HCT116 (cell line): ENCODE measurements around the gene PITRM1. TPM values are rescaled to one million over a fixed set of nuclear protein-coding genes. Genes with fewer than 3 reads are reported as not detected.

Experiments
- ATAC-seq: fragments of 200-7000 bp; cut with Tn5 transposase; 2 replicates; pipeline ENCODE4 v1.9.1; 2020; ENCODE audit warnings: mild to moderate bottlenecking, moderate library complexity
- BruUV-seq: library from RNA; stranded (reverse); fragments of 400-500 nt; replicated peaks from 2 replicates; lab custom pipeline; 2021; lab: Mats Ljungman, UMichigan
- CTCF ChIA-PET: fragments of 300-600 bp; sonication (Branson Sonifier 250); formaldehyde crosslinking; loops from one replicate; lab custom pipeline; 2021; ENCODE audit warnings: antibody characterized with exemption; lab: Charles Lee
- POLR2A ChIA-PET: fragments of 300-600, 350-600 bp; sonication (Branson Sonifier 250); formaldehyde crosslinking; loops from one replicate; lab custom pipeline; 2021; ENCODE audit warnings: antibody characterized with exemption; lab: Charles Lee
- RAD21 ChIA-PET, 2 experiments: fragments of 300-600 bp; sonication (Branson Sonifier 250); formaldehyde crosslinking; loops; one replicate each; lab custom pipeline; 2023; ENCODE audit warnings: low total read pairs in 2 of 2; ENCODE audit not compliant: uncharacterized antibody in 2 of 2, unreplicated experiment in 2 of 2, low non-redundant PET in 1 of 2; lab: Charles Lee
- DNase-seq: peaks from one replicate; pipeline ENCODE4 v3.0.0-alpha.2; 2010; ENCODE audit warnings: low read depth, low spot score
- H2AFZ ChIP-seq: fragments of 200-600 bp; shearing (Covaris generic), sonication (generic); 2 replicates; pipeline ENCODE4 v1.6.1; 2017; ENCODE audit warnings: low read depth, mixed run types, mixed read lengths, antibody characterized with exemption, low read length; ENCODE audit not compliant: poor library complexity, severe bottlenecking
- H3K27ac ChIP-seq: 2 replicates; pipeline ENCODE4 v1.5.1; 2012; ENCODE audit warnings: low read depth, low read length
- H3K27me3 ChIP-seq: fragments of 200-600 bp; sonication (generic); 2 replicates; pipeline ENCODE4 v1.6.1; 2016; ENCODE audit warnings: mixed run types, low read length, mixed read lengths; ENCODE audit not compliant: insufficient read depth
- H3K36me3 ChIP-seq, 2 experiments: fragments of 200-500 bp in 1 of 2; fragments of 200-600 bp in 1 of 2; sonication (Bioruptor generic) in 1 of 2; sonication (generic) in 1 of 2; 2 replicates each; pipeline versions ENCODE4 v1.5.1 to v1.6.1; 2014 to 2016; ENCODE audit warnings: low read length in 2 of 2, inconsistent platforms in 1 of 2, mixed read lengths in 1 of 2, mixed run types in 1 of 2; ENCODE audit not compliant: insufficient read depth in 2 of 2, control insufficient read depth in 1 of 2
- H3K4me1 ChIP-seq, 2 experiments: fragments of 200-600 bp in 1 of 2; sonication (generic) in 1 of 2; 2 replicates each; pipeline versions ENCODE4 v1.5.1 to v1.6.1; 2012 to 2017; ENCODE audit warnings: low read length in 2 of 2, inconsistent platforms in 1 of 2, mild to moderate bottlenecking in 1 of 2, mixed read lengths in 1 of 2, mixed run types in 1 of 2, moderate library complexity in 1 of 2; ENCODE audit not compliant: insufficient read depth in 2 of 2, control insufficient read depth in 1 of 2
- H3K4me2 ChIP-seq: fragments of 200-600 bp; sonication (generic); 2 replicates; pipeline ENCODE4 v1.6.1; 2017; ENCODE audit warnings: mixed run types, low read length, mixed read lengths
- H3K4me3 ChIP-seq, 2 experiments: fragments of 200-600 bp in 1 of 2; sonication (generic) in 1 of 2; replicated peaks in 1 of 2; 2 replicates each; pipeline ENCODE4 v1.5.1; 2011 to 2016; ENCODE audit warnings: low read length in 2 of 2, control low read depth in 1 of 2, low read depth in 1 of 2, mild to moderate bottlenecking in 1 of 2, mixed read lengths in 1 of 2, mixed run types in 1 of 2
- H3K79me2 ChIP-seq: fragments of 200-600 bp; sonication (generic); 2 replicates; pipeline ENCODE4 v1.6.1; 2017; ENCODE audit warnings: mild to moderate bottlenecking, mixed run types, low read length, moderate library complexity, mixed read lengths; ENCODE audit not compliant: insufficient read depth
- H3K9ac ChIP-seq: fragments of 200-600 bp; sonication (generic); 2 replicates; pipeline ENCODE4 v1.6.1; 2016; ENCODE audit warnings: low read length, mixed read lengths
- H3K9me2 ChIP-seq: fragments of 200-600 bp; sonication (generic), shearing (Covaris generic); 2 replicates; pipeline ENCODE4 v1.6.1; 2017; ENCODE audit warnings: mixed run types, mild to moderate bottlenecking, moderate library complexity; ENCODE audit not compliant: insufficient read depth
- H3K9me3 ChIP-seq, 2 experiments: fragments of 200-500 bp in 1 of 2; fragments of 200-600 bp in 1 of 2; sonication (Bioruptor generic) in 1 of 2; sonication (generic) in 1 of 2; 2 replicates each; pipeline ENCODE4 v1.6.1; 2014 to 2017; ENCODE audit warnings: low read length in 2 of 2, mixed read lengths in 2 of 2, inconsistent platforms in 1 of 2, low read depth in 1 of 2, mild to moderate bottlenecking in 1 of 2, mixed run types in 1 of 2, moderate library complexity in 1 of 2; ENCODE audit not compliant: control insufficient read depth in 1 of 2, insufficient read depth in 1 of 2
- H4K20me1 ChIP-seq: fragments of 200-600 bp; sonication (generic), shearing (Covaris generic); 2 replicates; pipeline ENCODE4 v1.6.1; 2017; ENCODE audit warnings: mixed run types, mild to moderate bottlenecking, moderate library complexity; ENCODE audit not compliant: insufficient read depth
- CBX3 ChIP-seq: IDR thresholded peaks from 2 replicates; pipeline ENCODE4 v1.6.1; 2012; ENCODE audit warnings: low read depth
- CEBPB ChIP-seq: IDR thresholded peaks from 2 replicates; pipeline ENCODE4 v1.6.1; 2012; ENCODE audit warnings: low read depth
- CTCF ChIP-seq, 3 experiments: fragments of 200-600 bp in 1 of 3; sonication (generic) in 1 of 3; IDR thresholded peaks in 2 of 3; conservative IDR thresholded peaks in 1 of 3; 2 replicates each; pipeline ENCODE4 v1.5.1; 2012 to 2017; ENCODE audit warnings: low read depth in 2 of 3, low read length in 2 of 3, antibody characterized with exemption in 1 of 3, borderline replicate concordance in 1 of 3, control low read depth in 1 of 3, mild to moderate bottlenecking in 1 of 3, mixed read lengths in 1 of 3, mixed run types in 1 of 3, moderate library complexity in 1 of 3; ENCODE audit not compliant: insufficient read depth in 1 of 3
- ELF1 ChIP-seq: IDR thresholded peaks from 2 replicates; pipeline ENCODE4 v1.6.1; 2012; ENCODE audit warnings: low read depth, borderline replicate concordance
- EZH2 ChIP-seq: fragments of 200-600 bp; sonication (generic); IDR thresholded peaks from 2 replicates; pipeline ENCODE4 v1.6.1; 2017; ENCODE audit warnings: antibody characterized with exemption, mixed run types
- EZH2phosphoT487 ChIP-seq: fragments of 200-600 bp; IDR thresholded peaks from 2 replicates; pipeline ENCODE4 v1.6.1; 2018; ENCODE audit warnings: antibody characterized with exemption, borderline replicate concordance
- JUND ChIP-seq: IDR thresholded peaks from 2 replicates; pipeline ENCODE4 v1.6.1; 2012
- MAX ChIP-seq: IDR thresholded peaks from 2 replicates; pipeline ENCODE4 v1.6.1; 2012
- RAD21 ChIP-seq: IDR thresholded peaks from 2 replicates; pipeline ENCODE4 v1.6.1; 2012; ENCODE audit warnings: low read depth, mild to moderate bottlenecking
- SIN3A ChIP-seq: IDR thresholded peaks from 2 replicates; pipeline ENCODE4 v1.6.1; 2012; ENCODE audit warnings: low read depth
- SP1 ChIP-seq: IDR thresholded peaks from 2 replicates; pipeline ENCODE4 v1.6.1; 2012; ENCODE audit warnings: low read depth
- SRF ChIP-seq: IDR thresholded peaks from 2 replicates; pipeline ENCODE4 v1.6.1; 2012; ENCODE audit warnings: low read depth
- TCF7L2 ChIP-seq: IDR thresholded peaks from 2 replicates; pipeline ENCODE4 v1.7.0; 2011; ENCODE audit warnings: borderline replicate concordance, inconsistent platforms; ENCODE audit not compliant: insufficient read depth, insufficient read length; ENCODE audit errors: extremely low read depth
- YY1 ChIP-seq: IDR thresholded peaks from 2 replicates; pipeline ENCODE4 v1.6.1; 2011; ENCODE audit warnings: low read length, low read depth, moderate library complexity, mild to moderate bottlenecking; ENCODE audit not compliant: insufficient replicate concordance; ENCODE audit errors: extremely low read depth
- ZFX ChIP-seq: fragments of 450-650 bp; IDR thresholded peaks from 2 replicates; pipeline ENCODE4 v1.6.1; 2017
- ZNF274 ChIP-seq: fragments of 200-500 bp; sonication (Bioruptor generic); IDR thresholded peaks from 2 replicates; pipeline ENCODE4 v1.6.1; 2014; ENCODE audit warnings: mild to moderate bottlenecking, low read depth, low read length, inconsistent platforms
- intact Hi-C: fragments of 100-400 bp; cut with micrococcal nuclease; formaldehyde crosslinking; loops from 2 replicates; pipeline ENCODE4 v1.10.0; 2022
- total RNA-seq: library from RNA; stranded (reverse); gene quantifications from one replicate; pipeline ENCODE4 v1.2.1, GENCODE V29; 2021; ENCODE audit not compliant: unreplicated experiment
- TF ChIP-seq, protein P1 (sequence below): IDR thresholded peaks from 2 replicates; pipeline ENCODE4 v1.6.1; 2012; ENCODE audit warnings: low read depth
- TF ChIP-seq, protein P2 (sequence below): IDR thresholded peaks from 2 replicates; pipeline ENCODE4 v1.6.1; 2012

The PITRM1 gene
- total RNA-seq, 1 experiment from 2014 or later = 59.5 TPM

- Histone ChIP-seq H3K4me3 (no peak overlapping the region), H3K9me2 (no peaks in the 10 kb centered on the region), H3K4me2 (no peak overlapping the region), H4K20me1 (no peaks in the 10 kb centered on the region), H3K9ac (no peak overlapping the region), H3K79me2 (peaks cover 4% of the 10 kb centered on the region; the same call in 1 of the 2 replicates), H2AFZ (no peak overlapping the region), H3K36me3 (peaks cover 36 to 44% of the 10 kb centered on the region in 2 experiments), H3K9me3 (no peaks in the 10 kb centered on the region), H3K27ac (no peak overlapping the region), H3K27me3 (no peaks in the 10 kb centered on the region), H3K4me1 (no peaks in the 10 kb centered on the region)
- DNase-seq (no peak), ATAC-seq (0 out of 2 replicates have a peak, but pooled peaks have one; percentile 6)
- ChIA-PET POLR2A (no interaction called here), CTCF (no interaction called here), RAD21 (no interaction called here)
- BruUV-seq = no TSS peak
- intact Hi-C loops = no loop called here
- TF ChIP-seq EZH2phosphoT487 (no peak), ELF1 (no peak), YY1 (no peak), EZH2 (no peak), CBX3 (no peak), MAX (no peak), RAD21 (no peak), ZNF274 (no peak), SIN3A (no peak), SRF (no peak), TCF7L2 (no peak), JUND (no peak), CEBPB (no peak), SP1 (no peak), CTCF (IDR thresholded peaks at IDR 0.05 in 2 of 3, conservative IDR thresholded peaks at IDR 0.05 in 1 of 3; ENCODE audit: borderline replicate concordance in 1 of 3, insufficient read depth in 1 of 3, low read depth in 2 of 3, low read length in 2 of 3) (no peak), ZFX (no peak)
- TF ChIP-seq, protein P1, sequence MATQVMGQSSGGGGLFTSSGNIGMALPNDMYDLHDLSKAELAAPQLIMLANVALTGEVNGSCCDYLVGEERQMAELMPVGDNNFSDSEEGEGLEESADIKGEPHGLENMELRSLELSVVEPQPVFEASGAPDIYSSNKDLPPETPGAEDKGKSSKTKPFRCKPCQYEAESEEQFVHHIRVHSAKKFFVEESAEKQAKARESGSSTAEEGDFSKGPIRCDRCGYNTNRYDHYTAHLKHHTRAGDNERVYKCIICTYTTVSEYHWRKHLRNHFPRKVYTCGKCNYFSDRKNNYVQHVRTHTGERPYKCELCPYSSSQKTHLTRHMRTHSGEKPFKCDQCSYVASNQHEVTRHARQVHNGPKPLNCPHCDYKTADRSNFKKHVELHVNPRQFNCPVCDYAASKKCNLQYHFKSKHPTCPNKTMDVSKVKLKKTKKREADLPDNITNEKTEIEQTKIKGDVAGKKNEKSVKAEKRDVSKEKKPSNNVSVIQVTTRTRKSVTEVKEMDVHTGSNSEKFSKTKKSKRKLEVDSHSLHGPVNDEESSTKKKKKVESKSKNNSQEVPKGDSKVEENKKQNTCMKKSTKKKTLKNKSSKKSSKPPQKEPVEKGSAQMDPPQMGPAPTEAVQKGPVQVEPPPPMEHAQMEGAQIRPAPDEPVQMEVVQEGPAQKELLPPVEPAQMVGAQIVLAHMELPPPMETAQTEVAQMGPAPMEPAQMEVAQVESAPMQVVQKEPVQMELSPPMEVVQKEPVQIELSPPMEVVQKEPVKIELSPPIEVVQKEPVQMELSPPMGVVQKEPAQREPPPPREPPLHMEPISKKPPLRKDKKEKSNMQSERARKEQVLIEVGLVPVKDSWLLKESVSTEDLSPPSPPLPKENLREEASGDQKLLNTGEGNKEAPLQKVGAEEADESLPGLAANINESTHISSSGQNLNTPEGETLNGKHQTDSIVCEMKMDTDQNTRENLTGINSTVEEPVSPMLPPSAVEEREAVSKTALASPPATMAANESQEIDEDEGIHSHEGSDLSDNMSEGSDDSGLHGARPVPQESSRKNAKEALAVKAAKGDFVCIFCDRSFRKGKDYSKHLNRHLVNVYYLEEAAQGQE = no peak
- TF ChIP-seq, protein P2, sequence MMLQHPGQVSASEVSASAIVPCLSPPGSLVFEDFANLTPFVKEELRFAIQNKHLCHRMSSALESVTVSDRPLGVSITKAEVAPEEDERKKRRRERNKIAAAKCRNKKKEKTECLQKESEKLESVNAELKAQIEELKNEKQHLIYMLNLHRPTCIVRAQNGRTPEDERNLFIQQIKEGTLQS = no peak
Measured at GRCh38 chr10:3129581-3130340, 42.8 kb downstream of the PITRM1 start.
